C4-2B (cell line): ENCODE results near the gene TBX2.

Experiments used
- CTCF ChIP-seq: fragments of 450-650 bp; conservative IDR thresholded peaks from 2 replicates; pipeline ENCODE4 v1.5.1; 2017; ENCODE audit warnings: mild to moderate bottlenecking
- ZFX ChIP-seq: fragments of 450-650 bp; IDR thresholded peaks from 2 replicates; pipeline ENCODE4 v1.6.1; 2017

GRCh38 chr17:61415374-61416210 lies 15.9 kb downstream of the TBX2 start:
- TF ChIP-seq CTCF (no peak), ZFX (no peak)
